Spinal cord (tissue), 10 donors: ENCODE data around the gene ENDOD1. TPM values are rescaled to one million over a fixed set of nuclear protein-coding genes. Genes with fewer than 3 reads are reported as not detected.

ENCODE experiments used
- DNase-seq, 6 donors: peaks; one replicate each; pipeline versions ENCODE4 v3.0.0 to v3.0.0-alpha.2; 2013 to 2015; ENCODE audit warnings: low spot score in 6 of 6, low read depth in 4 of 6
- H3K27ac ChIP-seq: one replicate; pipeline ENCODE4 v1.5.1; 2013; ENCODE audit warnings: low read depth, low read length, control low read depth
- H3K27me3 ChIP-seq: one replicate; pipeline ENCODE4 v1.6.1; 2013; ENCODE audit warnings: low read length; ENCODE audit not compliant: control insufficient read depth, insufficient read depth
- H3K36me3 ChIP-seq: one replicate; pipeline ENCODE4 v1.6.1; 2013; ENCODE audit warnings: low read length; ENCODE audit not compliant: control insufficient read depth, insufficient read depth
- H3K4me1 ChIP-seq: one replicate; pipeline ENCODE4 v1.6.1; 2013; ENCODE audit warnings: low read length; ENCODE audit not compliant: control insufficient read depth, insufficient read depth
- H3K4me3 ChIP-seq: one replicate; pipeline ENCODE4 v1.5.1; 2013; ENCODE audit warnings: low read depth, low read length, control low read depth
- H3K9me3 ChIP-seq: one replicate; pipeline ENCODE4 v1.6.1; 2013; ENCODE audit warnings: low read length; ENCODE audit not compliant: control insufficient read depth, insufficient read depth
- WGBS: methylation state at CpG from one replicate; pipeline ENCODE4 v1.1.5; 2013; ENCODE audit warnings: missing lambda C conversion rate; ENCODE audit not compliant: insufficient coverage; 5-methylcytosine and 5-hydroxymethylcytosine counted together
- polyA plus RNA-seq, 2 donors: library from polyadenylated mRNA; unstranded; fragments of 120-200 nt; gene quantifications; one replicate each; pipeline ENCODE4 v1.2.1, GENCODE V29; 2013; ENCODE audit not compliant: insufficient read length in 2 of 2
- total RNA-seq, 2 donors: library from RNA; depleted of rRNA in 1 of 2; stranded (reverse); fragments of 120-200 nt in 1 of 2; fragments of >200 nt in 1 of 2; gene quantifications; one replicate each; pipeline versions ENCODE4 v1.2.3 to v1.2.4, GENCODE V29; 2013 to 2014
- donor health status: healthy.

Gene ENDOD1
- total and polyA plus RNA-seq, 4 donors: 41.2 to 109 (median 50.7) TPM

DNA sequence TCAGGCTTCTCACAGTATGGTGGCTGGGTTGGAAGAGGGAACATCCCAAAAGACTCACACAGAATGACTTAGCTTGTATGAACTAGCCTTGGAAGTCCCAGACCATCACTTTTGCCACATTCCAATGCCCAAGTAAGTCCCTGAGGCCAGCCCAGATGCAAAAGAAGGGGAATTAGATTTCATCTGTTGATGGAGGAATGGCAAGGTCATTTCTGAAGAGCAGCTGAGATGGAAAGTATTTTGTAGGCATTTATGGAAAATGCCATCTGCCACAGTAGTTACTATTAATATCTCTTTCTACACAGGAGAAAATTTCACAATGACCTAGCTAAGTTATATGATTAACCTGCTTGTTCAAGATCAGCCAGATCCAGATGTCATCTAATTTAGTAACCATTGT is 58.8 kb downstream of the ENDOD1 start:
- DNase-seq: no peak
- Histone ChIP-seq H3K36me3 (no peaks in the 10 kb centered on the region), H3K4me1 (peaks cover 23% of the 10 kb centered on the region), H3K27me3 (peaks cover 4% of the 10 kb centered on the region), H3K27ac (no peak overlapping the region), H3K4me3 (no peak overlapping the region), H3K9me3 (no peaks in the 10 kb centered on the region)

DNA sequence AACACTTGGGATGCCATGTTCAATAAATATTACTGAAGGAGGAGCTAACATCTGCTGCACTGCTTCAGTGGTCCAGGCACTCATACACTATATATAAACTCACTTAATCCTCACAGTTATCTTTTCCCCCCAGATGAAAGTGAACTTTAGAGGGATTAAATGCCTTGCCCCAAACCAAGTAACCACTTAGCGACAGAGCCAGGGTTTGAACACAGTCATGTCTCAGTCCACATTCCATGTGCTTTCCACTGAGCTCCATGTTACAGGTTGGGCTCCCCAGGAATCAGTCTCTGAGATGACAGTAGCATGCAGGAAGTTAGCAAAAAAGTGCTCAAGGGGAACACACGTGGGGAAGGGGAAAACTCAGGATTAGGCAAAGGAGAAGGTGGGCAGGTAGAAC is 59.3 kb downstream of the ENDOD1 start:
- Histone ChIP-seq H3K27ac (no peak overlapping the region), H3K4me3 (no peak overlapping the region), H3K36me3 (no peaks in the 10 kb centered on the region), H3K9me3 (no peaks in the 10 kb centered on the region), H3K4me1 (peaks cover 23% of the 10 kb centered on the region), H3K27me3 (peaks cover 4% of the 10 kb centered on the region)
- DNase-seq: no peak
- 14% methylated on average over 1 of the region's 2 CpGs for WGBS

DNA sequence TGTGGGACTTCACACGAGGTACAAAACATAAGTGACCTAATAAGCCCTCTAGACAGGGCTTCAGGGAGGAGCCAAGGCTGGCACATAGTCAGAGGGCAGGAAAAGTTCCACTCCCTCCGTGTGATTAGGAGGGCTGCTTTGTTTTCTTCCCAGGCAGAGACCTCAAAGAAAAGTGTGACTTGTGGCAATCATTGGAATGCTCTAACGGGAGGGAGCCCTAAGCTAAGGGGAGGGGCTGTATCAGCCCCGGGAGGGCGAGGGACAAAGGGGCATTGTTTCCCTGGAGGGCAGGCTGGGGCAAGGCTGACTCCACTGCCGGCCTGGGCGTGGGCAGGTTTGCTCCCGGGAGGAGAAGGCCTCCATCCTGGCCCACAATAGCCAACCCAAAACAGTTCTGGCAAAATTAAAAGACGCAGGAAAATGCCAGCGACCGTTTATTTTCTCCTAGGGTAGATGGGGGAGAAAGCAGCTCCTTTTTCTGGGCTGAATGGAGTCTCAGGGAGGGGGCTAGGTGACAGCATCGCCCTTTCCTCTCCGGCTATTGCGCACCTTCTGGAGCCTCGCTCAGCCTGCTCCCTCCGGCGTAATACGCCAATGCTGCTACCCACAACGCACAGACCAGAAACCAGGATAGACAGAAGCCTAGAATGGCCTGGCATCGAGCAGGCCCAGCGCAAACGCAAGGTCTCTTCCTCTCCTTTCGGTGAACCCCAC is 60.2 kb downstream of the ENDOD1 start:
- Histone ChIP-seq H3K27me3 (peaks cover 4% of the 10 kb centered on the region), H3K36me3 (no peaks in the 10 kb centered on the region), H3K27ac (peak overlapping the region; percentile 91), H3K4me1 (peaks cover 23% of the 10 kb centered on the region), H3K9me3 (no peaks in the 10 kb centered on the region), H3K4me3 (peak overlapping the region; percentile 52)
- DNase-seq: peak in 2 of 6 donors; percentile 58 to 69
- WGBS: 20% methylated on average over 20 of the region's 23 CpGs

DNA sequence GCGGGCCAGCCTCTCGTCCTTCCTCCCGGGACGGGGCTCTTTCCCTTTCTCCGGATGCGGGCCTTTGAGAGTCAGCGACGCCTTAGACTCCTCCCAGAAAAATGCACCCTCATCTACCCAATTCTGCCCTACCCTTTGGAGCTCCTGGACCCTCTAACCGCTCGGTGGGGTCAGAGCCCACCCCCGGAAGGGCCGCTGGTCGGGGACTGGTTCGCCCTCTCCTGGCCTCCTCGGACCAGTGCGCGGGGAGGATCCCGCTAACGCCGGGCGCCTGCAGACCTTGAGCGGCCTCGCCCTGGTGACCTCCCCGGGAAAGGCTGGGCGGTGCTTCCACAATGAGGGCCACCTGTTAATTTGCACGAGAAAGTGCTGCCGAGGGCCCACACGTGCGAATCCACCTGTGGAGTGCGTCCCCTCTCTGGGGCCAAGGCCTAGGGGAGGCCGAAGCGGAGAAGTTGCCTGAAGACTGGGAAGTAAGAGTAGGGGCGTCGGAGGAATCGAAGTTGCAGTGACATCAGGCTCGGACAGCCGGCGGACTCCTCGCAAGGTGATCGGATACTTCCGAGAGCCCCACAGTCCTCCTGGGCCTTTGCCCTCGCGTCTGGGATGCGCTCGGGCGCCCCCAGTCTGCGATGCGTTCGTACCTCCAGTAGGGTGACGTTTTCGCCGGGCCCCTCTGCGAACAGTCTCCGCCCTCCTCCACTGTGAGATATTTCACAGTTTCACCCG is 61.5 kb downstream of the ENDOD1 start:
- DNase-seq: peak; percentile 64 to 96 (median 80)
- peaks cover 4% of the 10 kb centered on the region for H3K27me3 ChIP-seq
- 4% methylated on average over 54 of the region's 55 CpGs for WGBS
- H3K36me3 ChIP-seq: no peaks in the 10 kb centered on the region
- H3K9me3 ChIP-seq: no peaks in the 10 kb centered on the region
- peak overlapping the region; percentile 91 for H3K27ac ChIP-seq
- H3K4me3 ChIP-seq: peak overlapping the region; percentile 52
- peaks cover 23% of the 10 kb centered on the region for H3K4me1 ChIP-seq

DNA sequence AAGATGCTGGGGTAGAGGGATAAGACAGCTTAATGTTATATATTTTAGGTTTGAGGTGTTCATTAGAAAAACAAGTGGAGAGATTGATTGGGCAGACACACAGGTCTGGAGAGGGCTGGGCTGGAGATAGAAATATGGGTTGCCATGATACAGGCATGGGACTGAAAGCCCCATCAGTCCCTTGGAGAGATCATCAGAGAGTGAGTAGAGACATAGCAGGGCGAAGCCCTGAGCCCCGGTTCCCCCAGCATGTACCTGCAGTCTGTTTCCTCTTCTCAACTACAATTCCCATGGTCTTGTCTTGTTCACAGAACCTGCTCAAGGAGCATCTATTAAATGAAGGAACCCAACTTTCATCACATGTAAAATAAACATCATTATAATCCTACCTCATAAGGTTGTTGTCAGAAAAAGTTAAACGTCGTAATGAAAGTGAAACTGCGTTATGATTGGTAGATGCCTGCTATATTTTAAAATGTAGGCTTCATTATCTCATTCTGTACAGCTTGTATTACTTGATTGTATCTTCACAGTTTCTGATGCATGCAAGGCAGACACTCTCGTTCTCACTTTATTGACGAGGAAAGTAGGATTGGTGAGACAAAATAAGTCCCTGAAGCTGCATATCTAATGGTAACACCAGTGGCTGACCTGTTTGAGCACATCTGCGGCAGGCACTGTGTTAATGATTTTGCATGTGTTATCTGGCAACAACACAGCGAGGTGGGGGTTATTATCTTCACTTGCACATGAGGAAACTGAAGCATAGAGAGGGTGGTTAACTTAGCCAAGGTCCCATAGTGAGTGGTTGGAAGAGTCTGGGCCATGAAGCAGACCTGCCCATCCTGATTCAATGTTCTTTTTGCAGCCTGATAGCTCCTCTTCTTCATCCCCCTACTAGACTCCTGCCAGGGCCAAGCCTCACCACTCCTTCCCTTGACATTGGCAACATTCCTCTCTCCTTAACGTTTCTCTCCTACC is 63.5 kb downstream of the ENDOD1 start:
- H3K4me1 ChIP-seq: peaks cover 27% of the 10 kb centered on the region
- WGBS: 72% methylated on average over 4 of the region's 10 CpGs
- no peaks in the 10 kb centered on the region for H3K9me3 ChIP-seq
- no peaks in the 10 kb centered on the region for H3K36me3 ChIP-seq
- no peak overlapping the region for H3K27ac ChIP-seq
- no peak overlapping the region for H3K4me3 ChIP-seq
- DNase-seq: no peak
- H3K27me3 ChIP-seq: peaks cover 4% of the 10 kb centered on the region

DNA sequence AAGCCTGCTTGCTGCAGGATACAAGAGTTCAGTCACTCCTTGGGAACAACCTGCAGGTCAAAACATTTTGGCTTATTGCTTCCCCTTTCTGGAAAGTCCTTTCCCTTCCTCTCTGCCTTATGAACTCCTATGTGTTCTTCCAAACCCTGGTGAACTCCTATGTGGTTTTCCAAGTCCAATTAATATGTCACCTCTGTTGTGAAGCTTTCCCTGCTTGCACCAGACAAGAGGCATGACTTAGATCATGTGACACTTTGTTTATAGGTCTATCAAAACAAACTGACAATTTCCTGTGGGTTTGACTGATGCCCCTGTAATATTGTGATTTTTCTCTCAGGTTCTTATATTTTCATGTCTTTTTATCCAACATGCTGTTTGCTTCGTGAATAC is 64.2 kb downstream of the ENDOD1 start:
- Histone ChIP-seq H3K36me3 (no peaks in the 10 kb centered on the region), H3K9me3 (no peaks in the 10 kb centered on the region), H3K4me3 (no peak overlapping the region), H3K4me1 (peaks cover 27% of the 10 kb centered on the region), H3K27ac (no peak overlapping the region), H3K27me3 (peaks cover 4% of the 10 kb centered on the region)
- WGBS: no CpG with 5 or more reads among the region's 1 CpG
- no peak for DNase-seq

DNA sequence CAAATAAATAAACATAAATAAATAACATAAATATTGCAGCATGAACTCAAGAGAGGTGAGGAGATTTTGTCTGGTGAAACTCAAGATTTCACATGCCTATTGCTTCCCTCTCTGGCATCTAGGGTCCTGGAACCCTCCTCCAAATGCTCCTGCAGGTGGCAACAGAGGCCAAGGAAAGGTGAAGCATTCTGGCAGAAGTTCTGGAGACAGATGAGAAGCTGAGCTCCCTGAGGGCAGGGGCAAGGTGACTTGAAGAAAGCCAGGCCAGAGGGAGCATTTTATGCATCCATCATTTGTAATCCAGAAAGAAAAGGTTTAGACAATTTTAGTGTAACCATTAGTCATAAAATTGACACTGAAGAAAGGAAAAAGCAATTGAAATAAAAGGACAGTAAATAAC is 64.9 kb downstream of the ENDOD1 start:
- Histone ChIP-seq H3K4me1 (peaks cover 27% of the 10 kb centered on the region), H3K36me3 (no peaks in the 10 kb centered on the region), H3K9me3 (no peaks in the 10 kb centered on the region), H3K27ac (no peak overlapping the region), H3K4me3 (no peak overlapping the region), H3K27me3 (peaks cover 4% of the 10 kb centered on the region)
- DNase-seq: peak in 2 of 6 donors; percentile 76 to 87

DNA sequence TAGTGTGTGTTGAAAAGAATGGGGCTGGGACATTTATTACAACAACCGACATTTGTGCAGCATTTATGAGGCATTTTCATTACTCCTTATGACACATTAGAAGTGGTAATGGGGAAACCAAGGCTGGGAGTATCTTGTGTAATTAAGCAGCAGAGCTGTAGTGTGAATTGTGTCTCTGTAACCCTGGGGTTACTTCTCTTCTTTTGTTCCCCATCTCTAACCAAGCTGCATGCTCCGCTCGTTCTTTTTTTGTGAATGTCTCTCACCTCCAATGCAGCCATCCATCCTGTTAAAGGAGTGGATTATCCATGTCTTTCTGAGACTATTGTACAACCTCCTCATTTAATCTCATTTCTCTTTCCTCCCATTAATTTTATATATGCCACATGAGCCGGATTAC is 65.7 kb downstream of the ENDOD1 start:
- no CpG with 5 or more reads among the region's 4 CpGs for WGBS
- H3K27ac ChIP-seq: no peak overlapping the region
- H3K4me3 ChIP-seq: no peak overlapping the region
- H3K27me3 ChIP-seq: peaks cover 4% of the 10 kb centered on the region
- H3K4me1 ChIP-seq: peaks cover 18% of the 10 kb centered on the region
- no peak for DNase-seq
- no peaks in the 10 kb centered on the region for H3K36me3 ChIP-seq
- H3K9me3 ChIP-seq: no peaks in the 10 kb centered on the region

DNA sequence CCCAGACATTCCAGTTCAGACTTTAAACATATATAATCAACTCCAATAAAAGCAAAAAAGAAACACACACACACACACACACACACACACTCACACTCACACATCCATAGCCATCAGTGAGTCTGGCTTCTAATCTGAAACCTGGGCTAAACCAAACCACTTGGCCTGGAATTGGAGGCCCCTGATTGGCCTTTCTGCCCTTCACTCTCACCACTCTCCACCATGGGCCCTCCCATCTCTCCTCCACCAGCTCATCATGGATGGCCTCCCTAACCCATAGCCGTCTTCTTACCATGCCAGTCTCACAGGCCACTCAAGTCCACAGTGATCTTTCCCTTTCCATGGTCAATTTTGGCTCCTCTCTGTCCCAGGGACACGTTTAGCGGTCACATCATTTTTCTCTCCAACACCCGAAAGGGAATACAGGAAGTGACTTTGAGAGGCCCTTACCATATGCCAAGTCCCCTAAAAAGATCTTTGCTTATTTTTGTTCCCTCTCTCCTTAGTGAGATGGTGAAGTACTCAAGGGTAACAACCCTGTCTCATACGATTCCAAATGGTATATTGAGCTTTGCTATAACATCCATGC is 66.6 kb downstream of the ENDOD1 start:
- Histone ChIP-seq H3K36me3 (no peaks in the 10 kb centered on the region), H3K4me3 (no peak overlapping the region), H3K9me3 (no peaks in the 10 kb centered on the region), H3K27me3 (no peaks in the 10 kb centered on the region), H3K27ac (no peak overlapping the region), H3K4me1 (peaks cover 9% of the 10 kb centered on the region)
- no peak for DNase-seq
- 93% methylated on average over 3 of the region's 5 CpGs for WGBS
